Fibroblast of the conjunctiva (primary cell): Measurements from ENCODE around the gene SLPI.

ENCODE experiments used
- DNase-seq: peaks from one replicate; pipeline ENCODE4 v3.0.0-alpha.2; 2010; ENCODE audit warnings: low read depth

The SLPI gene

DNA sequence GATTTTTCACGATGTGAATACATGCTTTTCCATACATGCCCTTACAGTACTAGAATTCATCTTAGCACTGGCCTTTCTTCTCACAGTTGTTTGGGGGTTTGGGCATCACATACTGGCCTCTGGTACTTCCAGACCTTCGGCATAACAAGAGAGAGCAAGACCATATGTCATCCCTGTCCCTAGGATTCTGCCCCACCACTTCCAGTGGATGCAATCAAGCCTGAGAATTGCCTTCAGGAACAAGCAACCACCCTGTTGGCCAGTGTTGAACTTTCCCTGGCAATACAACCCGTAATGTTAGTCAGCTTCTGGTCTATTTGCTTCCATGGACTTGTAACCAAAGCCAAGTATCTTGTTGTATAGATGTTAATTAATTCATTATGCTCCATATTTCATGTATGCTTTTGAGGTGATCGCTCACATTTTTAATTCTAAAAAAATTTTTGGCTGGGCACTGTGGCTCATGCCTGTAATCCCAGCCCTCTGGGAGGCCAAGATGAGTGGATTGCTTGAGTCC is 15.4 kb upstream of the SLPI start:
- DNase-seq, result no peak

DNA sequence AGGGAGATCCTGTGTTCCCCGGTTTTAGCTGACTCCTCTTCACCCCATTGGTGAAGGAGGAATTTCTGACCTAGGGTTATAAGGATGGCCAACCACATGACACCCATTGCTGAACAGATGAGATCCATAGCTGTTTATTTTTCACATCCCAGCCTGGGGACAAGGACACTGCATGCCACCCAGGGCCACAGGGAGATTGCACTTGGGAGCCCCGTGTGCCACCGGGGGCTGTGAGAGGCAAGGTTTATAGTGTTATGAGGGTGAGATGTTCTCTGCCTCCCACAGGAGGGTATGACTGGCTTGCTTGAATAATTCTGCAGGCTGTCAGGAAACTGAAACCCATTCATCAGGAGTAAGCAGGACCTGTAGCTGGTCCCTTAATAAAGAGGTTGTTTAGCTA is 14.7 kb upstream of the SLPI start:
- DNase-seq, result no peak

DNA sequence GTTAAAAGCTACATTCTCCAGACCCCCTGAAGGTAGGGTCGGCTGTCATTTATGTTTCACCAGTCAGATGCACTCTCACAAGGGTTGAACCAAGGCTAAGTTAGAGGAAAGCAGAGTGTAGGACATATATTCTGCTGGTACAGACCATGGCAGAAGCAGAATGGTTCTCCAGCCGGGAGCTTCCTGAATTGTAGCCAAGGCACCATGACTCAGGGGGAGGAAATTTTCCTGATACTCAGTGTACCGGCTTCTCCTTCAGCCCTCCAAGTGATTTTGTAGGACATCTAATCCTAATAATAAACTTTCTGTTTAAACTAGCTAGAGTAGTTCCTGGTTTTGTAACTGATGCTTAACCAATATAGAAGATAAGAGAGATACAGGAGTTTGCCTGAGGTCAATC is 14.2 kb upstream of the SLPI start:
- no peak for DNase-seq

DNA sequence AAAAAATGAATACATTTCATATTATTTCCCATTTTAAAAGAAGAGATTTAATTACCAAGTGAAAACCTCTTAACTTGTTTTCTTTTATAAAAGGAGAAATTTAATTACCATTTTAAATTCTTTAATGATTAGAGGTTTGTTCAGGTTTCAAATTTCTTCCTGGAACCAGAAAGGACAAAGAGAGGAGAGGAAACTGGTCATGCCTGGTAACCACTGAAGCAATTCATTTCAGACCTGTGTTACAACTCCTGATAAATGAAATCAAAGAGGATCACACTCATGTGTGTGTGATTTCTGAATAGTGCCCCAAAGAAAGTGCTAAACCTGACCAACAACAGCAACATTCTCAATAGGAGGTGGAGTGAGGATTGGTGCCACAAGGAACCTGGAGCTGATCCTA is 12.6 kb upstream of the SLPI start:
- DNase-seq, result no peak

DNA sequence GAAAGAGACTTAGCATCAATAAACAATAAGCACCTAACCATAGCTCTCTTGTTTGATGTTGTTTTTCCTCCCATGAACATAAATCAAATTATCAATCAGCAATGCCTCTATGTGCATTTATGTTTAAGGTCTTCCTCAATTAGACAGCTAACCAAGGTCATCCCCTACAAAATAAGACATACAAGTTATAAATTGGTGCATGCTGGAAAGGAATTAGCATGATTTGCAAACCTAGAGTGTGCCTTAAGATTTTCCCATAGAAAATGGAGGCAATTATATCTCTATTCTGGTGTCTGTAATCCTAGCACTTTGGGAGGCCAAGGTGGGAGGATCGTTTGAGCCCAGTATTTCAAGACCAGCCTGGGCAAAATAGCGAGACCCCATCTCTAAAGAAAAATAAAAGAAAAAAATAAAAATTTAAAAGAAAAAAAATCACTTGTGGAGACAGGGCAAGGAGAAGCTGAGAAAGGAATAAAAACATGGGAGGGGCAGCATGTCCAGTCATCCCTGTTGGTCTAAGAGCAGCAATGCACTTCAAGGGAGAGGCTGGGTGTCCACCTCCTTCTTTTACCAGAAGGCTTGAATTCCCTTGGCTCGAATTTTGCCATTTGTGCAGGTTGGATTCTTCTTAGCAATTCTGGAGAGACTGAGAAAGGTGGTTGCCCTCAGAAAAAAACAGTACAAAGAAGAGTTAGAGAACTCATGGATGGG is 9.3 kb upstream of the SLPI start:
- DNase-seq, result no peak

DNA sequence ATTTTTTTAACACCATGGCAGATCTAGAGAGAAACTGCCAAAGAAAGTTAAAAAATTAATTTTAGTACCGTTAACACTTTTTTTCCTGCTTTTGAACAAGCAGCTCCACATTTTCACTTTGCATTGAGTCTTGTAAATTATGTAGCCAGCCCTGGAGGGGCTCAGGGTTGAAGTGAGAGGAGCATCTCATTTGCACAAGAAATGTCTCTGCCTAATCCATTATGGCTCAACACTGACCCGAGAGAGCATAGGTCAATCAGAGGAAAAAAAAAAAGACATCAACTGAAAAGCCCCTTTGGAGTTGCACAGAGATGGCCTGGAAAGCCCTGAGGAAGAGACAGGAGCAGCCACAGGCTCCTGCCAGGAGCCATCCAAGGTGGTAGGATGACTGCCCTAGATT is 4.3 kb upstream of the SLPI start:
- DNase-seq, result no peak

DNA sequence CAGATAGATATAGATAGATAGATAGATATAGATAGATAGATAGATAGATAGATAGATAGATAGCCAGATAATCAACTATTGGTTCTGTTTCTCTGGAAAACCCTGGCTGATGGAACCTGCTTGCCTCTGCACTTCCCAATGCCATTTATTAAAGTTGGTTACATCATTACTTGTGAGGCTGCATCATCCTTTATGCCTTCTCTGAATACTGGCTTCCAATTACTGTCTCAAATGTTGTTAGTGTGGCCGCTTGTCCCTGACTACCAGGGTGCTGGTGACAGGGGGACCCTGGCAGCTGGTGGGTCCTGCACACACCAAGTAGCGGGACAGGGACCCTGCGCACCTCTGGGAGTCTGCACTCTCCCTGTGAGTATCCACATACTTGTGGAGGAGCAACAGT is 3.9 kb upstream of the SLPI start:
- no peak for DNase-seq

DNA sequence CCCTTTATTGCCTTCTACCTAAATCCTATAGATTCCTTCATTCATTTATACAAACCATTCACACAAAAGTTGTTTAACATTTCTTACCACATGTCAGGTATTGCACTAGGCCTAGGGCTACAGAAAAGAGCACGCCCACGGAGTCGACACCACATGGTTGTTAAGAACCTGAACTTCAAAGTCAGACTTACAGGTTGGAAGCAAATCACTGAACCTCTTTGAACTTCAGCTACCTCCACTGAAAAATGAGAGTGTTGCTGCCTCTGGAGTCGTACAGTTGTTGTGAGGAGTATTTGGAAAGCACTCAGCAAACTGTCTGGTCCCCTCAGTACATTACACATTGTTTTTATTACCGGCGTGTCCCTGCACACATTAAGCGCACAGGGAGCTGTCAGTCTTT is 3.3 kb upstream of the SLPI start:
- no peak for DNase-seq

DNA sequence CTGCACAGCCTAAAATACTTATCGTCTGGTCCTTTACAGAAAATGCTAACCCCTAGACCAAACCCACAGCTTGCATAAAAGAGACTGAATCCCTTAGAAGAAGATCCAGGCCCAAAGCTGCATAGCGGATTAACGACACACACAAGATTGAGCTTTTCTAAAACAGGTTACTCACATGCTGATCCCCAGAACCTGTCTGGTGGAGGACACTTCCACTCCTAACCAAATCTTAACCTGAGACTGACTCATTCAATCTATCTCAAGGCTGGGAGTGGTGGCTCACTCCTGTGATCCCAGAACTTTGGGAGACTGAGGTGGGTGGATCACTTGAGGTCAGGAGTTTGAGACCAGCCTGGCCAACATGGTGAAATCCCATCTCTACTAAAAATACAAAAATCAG is 2.8 kb upstream of the SLPI start:
- DNase-seq, result no peak

DNA sequence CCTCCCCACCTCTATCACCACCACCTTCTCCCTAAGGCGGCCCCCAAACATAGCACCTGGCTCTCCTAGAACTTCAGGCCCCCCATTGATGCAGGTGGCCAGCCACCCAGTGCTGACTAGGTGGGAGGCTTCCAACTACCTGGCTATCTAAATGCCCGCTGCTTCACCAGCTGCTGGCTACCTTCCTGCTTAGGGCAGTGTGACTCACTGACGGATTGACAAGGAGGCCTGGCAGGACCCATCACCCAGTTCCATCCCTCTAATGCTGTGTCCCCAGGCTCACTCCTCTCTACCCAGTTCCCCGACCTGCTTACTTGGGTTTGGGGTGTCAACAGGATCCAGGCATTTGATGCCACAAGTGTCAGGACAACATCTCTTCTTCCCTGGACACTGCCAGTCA is 1.1 kb downstream of the SLPI start:
- no peak for DNase-seq

DNA sequence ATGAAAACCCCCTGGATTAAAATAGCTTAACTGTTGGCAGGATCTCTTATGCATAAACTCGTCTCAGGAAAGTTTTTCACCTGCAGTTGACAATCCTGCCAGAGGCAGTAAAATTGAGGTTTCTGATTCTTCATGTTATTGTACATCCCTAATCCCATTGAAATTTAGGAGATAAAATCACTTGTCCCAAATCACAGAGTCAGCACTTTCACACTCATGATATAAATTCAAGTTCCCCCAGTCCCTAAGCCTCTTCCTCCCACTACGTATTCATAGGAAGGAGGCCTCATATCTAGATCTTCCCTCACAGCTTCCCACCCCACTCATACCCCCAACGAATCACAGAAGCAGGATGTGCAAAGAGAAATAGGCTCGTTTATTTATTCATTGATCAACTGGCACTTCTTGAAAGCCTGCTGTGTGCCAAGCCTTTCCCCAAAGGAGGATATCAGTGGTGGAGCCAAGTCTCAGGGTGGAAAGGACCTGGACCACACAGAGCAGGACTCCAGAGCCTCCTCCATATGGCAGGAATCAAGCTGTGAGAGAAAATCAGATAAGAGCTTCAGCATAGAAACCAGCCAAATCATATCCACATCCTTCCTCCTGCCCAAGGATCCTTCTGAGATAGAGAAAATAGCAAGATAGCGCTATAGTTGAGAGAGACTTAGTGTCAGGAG is 2.3 kb downstream of the SLPI start:
- DNase-seq, result no peak

DNA sequence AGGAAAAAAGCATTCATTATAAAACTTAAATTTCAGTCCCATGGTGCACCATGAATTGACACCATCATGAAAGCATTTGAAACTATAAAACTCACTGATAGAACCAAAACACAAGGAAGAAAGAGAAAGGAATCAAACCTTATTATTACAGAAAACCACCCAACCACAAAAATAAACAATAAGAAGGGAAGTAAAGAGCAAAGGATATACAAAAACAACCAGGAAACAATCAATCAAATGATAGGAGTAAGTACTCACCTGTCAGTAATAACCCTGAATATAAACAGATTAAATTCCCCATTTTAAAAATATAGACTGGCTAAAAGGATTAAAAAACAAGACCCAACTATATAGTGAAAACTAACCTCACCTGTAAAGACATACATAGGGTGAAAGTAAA is 5.8 kb downstream of the SLPI start:
- DNase-seq, result no peak

DNA sequence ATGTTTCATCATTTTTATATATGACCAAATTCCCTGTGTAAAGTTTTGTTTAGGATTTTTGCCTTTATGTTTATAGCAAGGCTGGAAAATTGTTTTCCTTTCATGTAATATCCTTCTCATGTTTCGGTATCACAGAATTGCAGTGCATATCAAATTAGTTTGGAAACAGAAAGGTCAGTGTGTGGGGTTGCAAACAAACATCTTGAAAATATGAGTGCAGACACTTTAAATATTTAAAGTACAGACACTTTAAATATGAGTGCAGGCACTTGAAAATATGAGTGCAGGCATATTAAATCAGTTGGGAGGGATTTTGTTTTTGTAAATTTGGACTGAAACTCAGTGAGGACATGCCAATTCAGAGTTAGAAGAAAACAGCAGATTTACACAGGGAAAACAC is 6.5 kb downstream of the SLPI start:
- no peak for DNase-seq

DNA sequence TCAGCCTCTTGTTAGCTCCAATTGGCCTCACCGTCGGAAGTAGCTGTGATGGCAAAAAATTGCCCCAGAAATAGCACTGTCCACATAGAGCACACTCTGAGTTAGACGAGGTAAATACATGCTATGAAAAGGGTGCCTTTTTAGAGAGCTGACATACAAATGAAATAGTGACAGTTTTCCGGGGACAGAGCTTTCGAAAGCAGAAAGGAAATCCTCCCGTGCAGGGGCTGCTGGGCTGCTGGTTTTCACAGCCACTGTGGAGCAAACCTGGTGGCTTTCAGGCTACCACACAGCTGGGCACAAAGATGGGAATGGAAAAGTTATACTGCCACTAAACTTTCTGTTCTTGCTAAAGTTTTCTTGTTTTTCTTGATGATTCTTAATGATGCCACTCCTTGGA is 8.3 kb downstream of the SLPI start:
- DNase-seq, result no peak

DNA sequence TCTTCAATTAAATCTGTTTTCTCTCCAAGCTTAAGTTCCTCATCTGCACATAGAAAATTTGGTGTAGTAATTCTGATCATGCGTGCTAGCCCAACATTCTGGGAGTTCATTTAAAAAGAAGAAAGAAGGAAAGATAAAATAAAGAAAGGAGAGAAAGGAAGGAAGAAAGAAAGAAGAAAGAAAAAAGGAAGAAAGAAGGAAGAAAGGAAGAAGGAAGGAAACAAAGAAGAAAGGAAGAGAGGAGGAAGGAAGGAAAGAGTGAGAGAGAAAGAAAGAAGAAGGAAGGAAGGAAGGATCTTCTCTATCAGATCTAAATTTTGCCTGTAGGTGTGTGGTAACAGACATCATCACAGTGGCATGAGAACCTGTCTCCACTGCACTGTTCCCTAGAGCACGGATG is 16.2 kb downstream of the SLPI start:
- no peak for DNase-seq

DNA sequence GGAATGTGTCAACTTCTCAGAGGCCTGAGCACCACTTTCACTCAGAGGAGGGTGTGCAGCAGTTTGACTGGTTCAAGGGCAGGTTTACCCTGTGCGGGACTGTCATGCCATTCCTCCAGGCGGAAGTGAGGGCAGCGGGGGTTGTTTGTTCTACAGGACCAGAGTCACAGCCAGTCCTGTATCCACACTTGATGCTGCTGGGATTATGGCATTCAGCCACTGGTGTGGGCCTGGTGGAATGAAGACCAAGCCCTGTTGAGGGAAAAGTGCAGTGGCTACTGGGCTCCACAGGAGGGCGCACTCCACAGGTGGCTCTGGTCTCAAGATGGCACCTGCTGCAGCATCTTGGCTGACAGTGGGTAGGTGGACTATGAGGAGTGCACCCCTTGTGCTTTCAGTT is 18.4 kb downstream of the SLPI start:
- no peak for DNase-seq

DNA sequence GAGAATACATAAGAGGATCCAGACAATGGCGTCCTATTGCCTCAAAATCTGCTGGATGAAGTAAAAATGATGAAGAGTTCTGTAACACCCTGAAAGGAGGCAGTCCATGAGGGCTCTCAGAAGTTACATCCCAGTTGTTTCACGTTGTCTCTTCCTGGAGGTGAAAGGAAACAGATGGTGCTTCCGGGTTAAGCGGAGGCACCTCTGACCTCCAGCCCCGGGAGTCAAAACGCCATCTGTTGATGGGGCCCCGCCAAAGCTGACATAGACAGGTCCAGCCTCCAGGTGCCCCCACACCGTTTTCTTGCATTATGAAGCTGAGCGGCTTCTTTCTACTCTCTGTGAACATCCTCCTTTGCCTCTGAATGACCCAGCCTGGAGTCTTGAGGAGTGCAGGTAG is 23.7 kb downstream of the SLPI start:
- DNase-seq, result no peak

DNA sequence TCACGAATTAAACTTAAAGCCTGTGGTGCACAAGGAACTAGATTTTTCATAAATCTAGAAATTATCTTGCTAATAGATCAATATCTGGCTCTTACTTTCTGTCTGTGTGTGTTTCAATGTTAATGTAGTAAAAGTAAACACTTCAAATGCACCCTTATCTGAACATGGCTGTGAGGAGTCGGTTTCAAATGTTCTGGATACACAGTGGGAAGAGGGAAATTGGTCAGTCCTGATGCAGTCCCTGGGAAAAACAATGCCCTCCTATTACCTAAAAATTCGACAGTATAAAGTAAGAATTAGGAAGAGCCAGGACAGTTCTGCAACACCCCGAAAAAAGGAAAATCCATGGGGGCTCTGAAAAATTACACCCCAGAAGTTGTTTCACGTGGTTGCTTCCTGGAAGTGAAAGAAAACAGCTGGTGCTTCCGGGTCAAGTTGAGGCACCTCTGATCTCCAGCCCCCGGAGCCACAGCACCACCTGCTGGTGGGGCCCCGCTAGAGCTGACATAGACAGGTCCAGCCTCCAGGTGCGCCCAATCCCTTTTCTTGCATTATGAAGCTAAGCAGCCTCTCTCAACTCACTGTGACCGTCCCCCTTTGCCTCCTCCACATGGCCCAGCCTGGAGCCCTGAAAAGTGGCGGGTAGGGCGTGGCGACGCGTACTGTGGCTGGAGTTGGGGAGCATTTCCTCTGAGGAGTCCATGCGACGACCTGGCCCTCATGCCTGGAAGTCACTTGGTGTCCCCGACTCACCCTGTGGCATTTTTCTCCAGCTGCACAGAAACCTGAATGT is 24.9 kb downstream of the SLPI start:
- DNase-seq, result no peak

DNA sequence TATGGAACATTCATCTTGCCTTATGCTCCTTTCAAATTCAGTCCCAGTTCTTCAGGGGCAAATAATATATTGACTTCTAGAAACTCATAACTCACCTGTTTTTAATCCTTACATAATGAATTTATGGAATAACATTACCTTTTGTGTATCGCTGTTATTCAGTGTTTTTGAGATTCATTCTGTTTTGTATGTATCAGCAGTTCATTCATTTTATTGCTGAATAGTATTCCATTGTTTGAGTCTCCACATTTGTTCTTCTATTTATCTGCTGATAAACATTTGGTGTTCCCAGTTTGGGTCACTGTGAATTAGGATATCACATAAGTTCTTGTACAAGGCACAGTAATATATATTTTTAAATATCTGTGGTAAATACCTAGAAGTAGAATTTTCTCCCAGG is 28.1 kb downstream of the SLPI start:
- no peak for DNase-seq

DNA sequence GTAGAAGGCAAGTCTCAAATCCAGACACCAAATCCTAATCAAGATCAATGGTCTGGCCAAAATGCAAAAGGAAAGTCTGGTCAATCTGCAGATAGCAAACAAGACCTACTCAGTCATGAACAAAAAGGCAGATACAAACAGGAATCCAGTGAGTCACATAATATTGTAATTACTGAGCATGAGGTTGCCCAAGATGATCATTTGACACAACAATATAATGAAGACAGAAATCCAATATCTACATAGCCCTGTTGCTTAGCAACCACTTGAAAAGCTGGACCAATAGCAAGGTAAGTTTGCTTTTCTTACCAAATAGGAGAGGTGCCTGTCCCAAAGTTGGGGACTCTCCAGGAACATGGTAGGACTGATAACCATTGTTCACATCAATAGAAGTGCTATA is 31.2 kb downstream of the SLPI start:
- no peak for DNase-seq

DNA sequence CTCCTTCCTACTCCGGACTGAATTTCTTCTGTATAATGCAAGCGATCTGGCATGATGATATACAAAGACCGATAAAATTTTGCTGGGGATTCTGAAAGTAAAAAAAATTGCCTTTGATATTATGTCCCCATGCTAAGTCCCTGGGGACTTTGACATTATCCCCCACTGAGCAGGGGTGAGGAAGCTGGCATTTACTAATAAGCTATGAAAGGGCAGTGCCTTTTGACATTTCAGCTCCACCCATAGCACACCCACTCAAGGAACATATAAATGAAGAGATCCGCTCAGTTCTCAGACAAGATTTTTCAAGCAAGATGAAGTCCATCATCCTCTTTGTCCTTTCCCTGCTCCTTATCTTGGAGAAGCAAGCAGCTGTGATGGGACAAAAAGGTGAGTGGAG is 33.3 kb downstream of the SLPI start, which contains the start of gene SEMG2:
Gene SEMG2, plus strand, starts transcription at position 298 of the 400 bp plus-strand sequence. Its CDS starts 17 bp downstream, at position 315.
- DNase-seq, result no peak

DNA sequence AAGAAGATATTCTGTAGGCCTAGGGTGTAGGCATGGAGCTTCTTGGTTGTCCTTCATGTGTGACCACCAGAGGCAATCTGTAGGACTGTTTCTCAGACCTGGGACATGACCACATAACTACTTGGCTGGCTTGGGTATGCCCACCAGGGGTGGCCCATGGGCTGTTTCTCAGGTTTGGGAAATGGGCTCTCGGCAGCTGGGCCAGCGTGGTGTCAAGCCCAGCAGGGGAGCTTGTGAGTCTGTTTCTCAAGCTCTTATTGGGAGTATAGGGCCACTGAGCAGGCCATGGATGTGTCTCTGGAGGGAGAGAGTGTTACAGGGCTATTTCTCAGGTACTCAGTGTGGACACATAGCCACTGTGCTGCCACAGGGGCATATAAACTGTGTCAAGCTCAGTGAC is 35.7 kb downstream of the SLPI start:
- DNase-seq, result no peak

DNA sequence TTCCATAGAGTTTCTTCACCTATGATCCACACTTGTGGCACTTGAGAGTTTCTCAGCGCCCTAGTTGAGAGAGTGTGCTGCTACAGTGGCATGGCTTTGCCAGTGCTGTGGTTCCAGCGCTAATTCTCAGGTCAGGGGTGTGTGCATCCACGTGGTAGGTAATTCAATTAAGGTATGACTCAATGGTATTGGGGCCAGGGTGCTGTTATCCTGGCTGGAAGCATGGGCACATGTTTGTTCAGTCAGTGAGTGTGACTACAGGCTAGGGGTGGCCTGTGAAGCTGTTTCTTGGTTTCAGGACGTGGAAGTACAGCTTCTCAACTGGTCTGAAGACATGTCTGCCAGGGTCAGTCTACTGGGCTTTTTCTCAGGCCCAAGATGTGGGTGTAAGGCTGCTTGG is 36.2 kb downstream of the SLPI start:
- no peak for DNase-seq
